HG03064 (cell line): ENCODE results near the gene SKP1.
"Not testable (repeated sequence)": the region's sequence is repeated elsewhere in the genome, so short reads cannot be mapped to it uniquely, and the experiment has no call there.

Source experiments
- ATAC-seq: cut with Tn5 transposase; IDR thresholded peaks from one replicate; pipeline ENCODE4 v1.9.1; 2021; ENCODE audit warnings: low read depth; ENCODE audit not compliant: unreplicated experiment

SKP1 gene

GRCh38 chr5:134178096-134178419, 1.3 kb upstream of the SKP1 start:
- ATAC-seq = no peak

GRCh38 chr5:134177369-134178095, 782 bp upstream of the SKP1 start:
- ATAC-seq = no peak

GRCh38 chr5:134175921-134176510, 734 bp downstream of the SKP1 start:
- ATAC-seq = peak; percentile 17

GRCh38 chr5:134174841-134175839, 1.6 kb downstream of the SKP1 start:
- no peak for ATAC-seq

GRCh38 chr5:134171972-134172371, 4.8 kb downstream of the SKP1 start:
- no peak for ATAC-seq

- ATAC-seq = no peak
Measured at GRCh38 chr5:134162592-134162991, 14.2 kb downstream of the SKP1 start.

GRCh38 chr5:134161513-134162395, 15.0 kb downstream of the SKP1 start:
- ATAC-seq = no peak

- ATAC-seq = no peak
Measured at GRCh38 chr5:134153657-134154056, 23.1 kb downstream of the SKP1 start.

GRCh38 chr5:134153241-134153640, 23.5 kb downstream of the SKP1 start:
- no peak for ATAC-seq

GRCh38 chr5:134152173-134152832, 24.4 kb downstream of the SKP1 start:
- ATAC-seq = not testable (repeated sequence)

GRCh38 chr5:134151723-134152122, 25.0 kb downstream of the SKP1 start:
- no peak for ATAC-seq

GRCh38 chr5:134149571-134150303, 27.0 kb downstream of the SKP1 start:
- ATAC-seq = no peak

- ATAC-seq = no peak
Measured at GRCh38 chr5:134148986-134149539, 27.7 kb downstream of the SKP1 start.

- no peak for ATAC-seq
Measured at GRCh38 chr5:134148316-134148715, 28.4 kb downstream of the SKP1 start.

- ATAC-seq = no peak
Measured at GRCh38 chr5:134146651-134147518, 29.9 kb downstream of the SKP1 start.

- no peak for ATAC-seq
Measured at GRCh38 chr5:134145779-134146581, 30.8 kb downstream of the SKP1 start.
